ENCODE results near the gene ADM2. TPM values are rescaled to one million over a fixed set of nuclear protein-coding genes. Genes with fewer than 3 reads are reported as not detected.

The ADM2 gene
- total RNA-seq, 1 experiment from 2014 or later: 4.2 TPM

DNA sequence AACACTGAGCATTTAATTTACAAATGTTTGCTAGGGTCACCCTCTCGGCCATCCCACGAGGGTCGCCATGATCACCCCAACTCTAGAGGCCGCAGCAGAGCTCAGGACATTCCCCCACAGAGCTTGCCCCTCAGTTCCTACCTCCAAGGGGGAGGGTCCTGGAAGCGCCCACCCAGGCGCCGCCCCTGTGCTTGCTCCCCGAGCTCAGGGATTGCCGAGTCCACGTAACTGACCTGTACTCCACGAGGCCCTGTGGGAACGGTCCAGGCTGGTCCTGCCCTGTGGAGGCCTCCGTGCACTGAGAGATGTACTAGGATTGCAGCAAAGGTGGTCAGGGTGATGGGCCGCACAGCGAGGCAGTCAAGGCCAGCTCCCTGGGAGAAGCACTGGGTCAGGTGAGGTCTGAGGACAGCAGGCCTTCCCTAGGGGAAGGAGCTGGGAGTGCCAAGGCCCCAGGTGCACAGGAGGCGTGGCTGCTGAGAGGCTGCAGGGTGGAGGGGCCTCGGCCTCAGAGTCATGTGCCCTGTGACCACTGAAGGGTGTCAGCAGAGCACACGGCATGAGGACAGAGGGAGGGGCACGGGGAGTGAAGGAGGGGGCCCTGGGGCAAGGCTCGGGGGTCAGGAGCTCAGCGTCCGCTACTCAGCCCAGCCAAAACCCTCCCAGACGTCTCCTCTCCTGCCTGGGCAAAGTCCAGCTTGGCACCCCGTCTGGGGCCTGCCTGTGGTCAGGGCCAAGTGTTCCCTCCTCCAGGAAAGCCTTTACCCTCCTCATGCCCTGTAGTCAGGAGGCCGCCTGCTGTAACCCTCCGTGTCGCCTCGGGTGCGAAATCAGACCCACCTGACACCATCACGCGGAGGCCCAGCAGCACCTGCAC is 2.9 kb downstream of the ADM2 start:
- no peak for DNase-seq (ENCODE audit: low spot score)

DNA sequence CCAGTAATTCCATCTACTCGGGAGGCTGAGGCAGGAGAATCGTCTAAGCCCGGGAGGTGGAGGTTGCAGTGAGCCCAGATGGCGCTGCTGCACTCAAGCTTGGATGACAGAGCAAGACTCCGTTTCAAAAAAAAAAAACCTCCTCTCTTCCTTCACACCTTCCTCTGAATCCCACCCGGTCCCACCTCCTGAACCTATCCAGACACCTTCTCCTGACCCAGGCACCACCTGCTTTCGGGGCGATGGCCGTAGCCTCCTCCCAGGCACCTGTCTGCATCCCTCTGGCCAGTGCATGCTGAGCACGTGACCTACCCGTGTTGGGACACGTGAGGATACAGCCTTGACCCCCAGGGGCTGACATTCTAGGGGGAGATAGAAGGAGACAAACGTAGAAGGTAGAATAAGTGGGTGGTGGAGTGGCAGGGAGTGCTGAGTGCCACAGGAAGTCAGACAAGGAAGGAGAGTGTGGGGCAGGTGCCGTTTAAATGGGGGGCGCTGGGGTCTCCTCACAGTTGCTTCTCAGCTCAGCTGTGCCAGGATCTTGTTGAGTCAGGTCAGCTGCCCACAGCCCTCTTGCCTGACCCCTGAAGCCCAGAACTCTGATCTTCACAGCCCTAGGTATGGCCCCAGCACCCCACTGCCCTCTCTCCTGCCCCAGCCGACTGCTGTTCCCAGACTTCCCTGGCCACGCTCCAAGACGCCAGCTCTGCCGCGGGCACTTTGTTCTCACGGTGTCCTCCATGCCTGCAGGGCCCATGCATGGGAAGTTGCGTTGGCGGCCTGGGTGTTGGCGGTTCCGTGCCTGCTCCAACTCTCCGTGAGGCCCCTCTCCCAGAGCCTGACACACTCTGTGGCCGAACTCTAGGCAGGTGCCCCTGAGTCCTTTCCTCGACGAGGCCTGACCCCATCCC is 4.1 kb downstream of the ADM2 start:
- peak; percentile 59 for DNase-seq (ENCODE audit: low spot score)

GRCh38 chr22:50486561-50487289 is 5.4 kb downstream of the ADM2 start, which contains the start of gene MIOX:
MIOX (plus strand) TSS chr22:50486859; CDS start chr22:50486898, 39 bp downstream.
- DNase-seq (ENCODE audit: low spot score): no peak

GRCh38 chr22:50487290-50488005 is 6.1 kb downstream of the ADM2 start:
- DNase-seq (ENCODE audit: low spot score): no peak

DNA sequence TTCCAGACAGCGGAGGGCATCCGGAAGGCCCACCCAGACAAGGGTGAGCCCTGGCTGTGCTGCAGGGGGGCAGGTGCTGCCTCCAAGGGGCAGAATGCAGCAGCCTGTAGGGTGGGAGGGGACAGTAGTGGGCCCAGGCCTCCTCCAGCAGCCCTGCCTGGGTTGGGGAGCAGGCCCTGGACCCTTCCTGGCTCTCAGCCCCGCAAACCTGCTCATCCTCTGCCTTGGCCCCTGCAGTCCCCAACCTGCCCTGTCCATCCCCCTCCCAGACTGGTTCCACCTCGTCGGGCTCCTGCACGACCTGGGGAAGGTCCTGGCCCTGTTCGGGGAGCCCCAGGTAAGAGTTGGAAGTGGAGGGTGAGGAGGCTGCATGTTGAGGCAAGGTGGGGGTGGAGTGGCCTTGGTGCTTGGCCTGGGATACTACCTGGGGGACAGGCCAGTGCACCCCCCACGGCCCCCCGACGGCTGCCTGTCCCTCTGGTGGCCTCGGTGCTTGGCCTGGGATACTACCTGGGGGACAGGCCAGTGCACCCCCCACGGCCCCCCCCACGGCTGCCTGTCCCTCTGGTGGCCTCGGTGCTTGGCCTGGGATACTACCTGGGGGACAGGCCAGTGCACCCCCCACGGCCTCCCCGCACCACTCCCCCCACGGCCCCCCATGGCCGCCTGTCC is 6.8 kb downstream of the ADM2 start:
- no peak for DNase-seq (ENCODE audit: low spot score)

DNA sequence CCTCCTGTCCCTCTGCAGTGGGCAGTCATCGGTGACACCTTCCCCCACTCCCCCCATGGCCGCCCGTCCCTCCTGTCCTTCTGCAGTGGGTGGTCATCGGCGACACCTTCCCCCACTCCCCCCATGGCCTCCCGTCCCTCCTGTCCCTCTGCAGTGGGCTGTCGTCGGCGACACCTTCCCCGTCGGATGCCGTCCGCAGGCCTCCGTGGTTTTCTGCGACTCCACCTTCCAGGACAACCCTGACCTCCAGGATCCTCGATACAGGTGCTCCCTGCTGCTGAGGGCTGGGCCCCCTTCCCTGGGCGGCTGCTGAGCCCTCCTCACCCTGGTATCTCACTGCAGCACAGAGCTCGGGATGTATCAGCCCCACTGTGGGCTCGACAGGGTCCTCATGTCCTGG is 7.5 kb downstream of the ADM2 start:
- DNase-seq (ENCODE audit: low spot score): no peak

DNA sequence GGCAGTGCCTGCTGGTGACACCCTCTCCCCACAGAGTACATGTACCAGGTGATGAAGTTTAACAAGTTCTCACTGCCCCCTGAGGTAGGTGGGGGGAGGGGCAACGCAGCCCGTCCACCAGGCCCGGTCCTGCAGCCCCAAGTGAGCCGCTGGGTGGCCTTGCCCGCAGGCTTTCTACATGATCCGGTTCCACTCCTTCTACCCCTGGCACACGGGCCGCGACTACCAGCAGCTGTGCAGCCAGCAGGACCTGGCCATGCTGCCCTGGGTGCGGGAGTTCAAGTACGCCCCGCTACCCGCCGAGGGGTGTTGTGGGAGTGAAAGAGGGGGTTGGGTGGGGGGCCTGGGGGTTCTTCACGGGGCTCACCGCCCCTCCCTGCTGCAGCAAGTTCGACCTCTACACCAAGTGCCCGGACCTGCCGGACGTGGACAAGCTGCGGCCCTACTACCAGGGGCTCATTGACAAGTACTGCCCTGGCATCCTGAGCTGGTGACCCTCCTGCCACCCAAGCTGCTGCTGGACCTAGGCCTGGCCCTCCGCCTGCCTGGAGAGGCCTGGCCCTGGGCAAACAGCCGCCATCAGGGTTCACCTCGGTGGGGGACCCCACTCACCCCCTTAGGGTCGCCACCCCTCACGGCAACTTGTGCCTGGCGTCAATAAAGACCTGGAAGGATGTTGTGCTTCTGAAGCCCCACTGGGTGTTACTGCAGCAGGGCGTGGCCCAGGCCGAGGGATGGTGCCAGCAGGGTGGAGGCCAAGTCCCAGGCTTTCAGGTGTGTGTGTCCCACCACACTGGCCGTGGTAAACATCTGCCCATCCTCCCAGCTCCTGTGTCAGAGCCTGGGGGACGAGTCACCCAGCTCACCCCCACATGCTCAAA is 8.3 kb downstream of the ADM2 start:
- no peak for DNase-seq (ENCODE audit: low spot score)

- no peak for DNase-seq (ENCODE audit: low spot score)
Measured at GRCh38 chr22:50490531-50491308, 9.4 kb downstream of the ADM2 start.

GRCh38 chr22:50497093-50497492 is 15.8 kb downstream of the ADM2 start:
- no peak for DNase-seq (ENCODE audit: low spot score)

DNA sequence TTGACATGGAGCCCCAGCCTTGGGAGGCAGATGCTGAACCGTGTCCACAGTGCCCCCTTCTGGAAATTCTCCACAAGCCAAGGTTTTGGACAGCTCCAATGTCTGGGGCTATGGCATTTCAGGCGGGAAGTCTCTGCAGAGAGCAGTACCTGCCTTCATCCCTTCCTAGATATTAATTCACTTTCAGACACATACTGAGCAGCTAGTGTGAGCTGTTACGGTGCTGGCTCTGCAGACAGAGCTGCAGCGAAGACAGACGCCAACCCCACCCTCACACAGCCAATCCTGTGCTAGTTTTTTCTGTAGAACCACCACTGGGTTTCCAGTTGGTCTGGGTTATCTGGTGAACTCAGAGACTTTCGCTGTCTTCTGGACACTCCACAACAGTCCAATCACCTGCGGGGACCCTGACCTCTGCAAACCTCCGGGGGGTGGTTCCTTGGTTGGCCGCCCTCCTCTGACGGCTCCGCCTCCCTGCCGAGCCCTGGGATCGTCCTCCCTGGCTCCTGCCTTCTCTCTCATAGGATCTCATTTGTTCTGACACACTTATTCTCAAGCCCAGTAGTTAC is 17.1 kb downstream of the ADM2 start:
- DNase-seq (ENCODE audit: low spot score): peak; percentile 77

GRCh38 chr22:50500452-50500851 is 19.1 kb downstream of the ADM2 start:
- no peak for DNase-seq (ENCODE audit: low spot score)

DNA sequence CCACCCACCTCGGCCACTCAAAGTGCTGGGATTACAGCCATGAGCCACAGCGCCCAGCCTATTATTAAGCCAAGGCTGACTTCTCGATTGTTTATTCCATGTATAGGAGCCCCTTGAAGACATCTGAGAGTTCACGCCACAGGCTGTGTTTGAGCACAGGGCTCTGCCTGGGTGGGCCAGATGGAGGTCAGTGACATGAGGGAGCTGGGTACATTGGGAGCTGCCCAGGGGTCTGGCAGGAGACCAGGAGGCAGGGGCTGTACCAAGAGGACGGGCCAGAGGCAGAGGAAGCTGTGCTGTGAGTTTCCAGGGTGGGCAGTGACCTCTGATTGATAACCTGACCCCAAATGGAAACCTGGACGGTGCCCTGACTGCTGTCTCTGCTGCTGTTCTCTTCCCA is 20.8 kb downstream of the ADM2 start:
- no peak for DNase-seq (ENCODE audit: low spot score)

GRCh38 chr22:50502628-50503474 is 21.5 kb downstream of the ADM2 start:
- DNase-seq (ENCODE audit: low spot score): no peak

GRCh38 chr22:50503475-50504145 is 22.3 kb downstream of the ADM2 start:
- no peak for DNase-seq (ENCODE audit: low spot score)

DNA sequence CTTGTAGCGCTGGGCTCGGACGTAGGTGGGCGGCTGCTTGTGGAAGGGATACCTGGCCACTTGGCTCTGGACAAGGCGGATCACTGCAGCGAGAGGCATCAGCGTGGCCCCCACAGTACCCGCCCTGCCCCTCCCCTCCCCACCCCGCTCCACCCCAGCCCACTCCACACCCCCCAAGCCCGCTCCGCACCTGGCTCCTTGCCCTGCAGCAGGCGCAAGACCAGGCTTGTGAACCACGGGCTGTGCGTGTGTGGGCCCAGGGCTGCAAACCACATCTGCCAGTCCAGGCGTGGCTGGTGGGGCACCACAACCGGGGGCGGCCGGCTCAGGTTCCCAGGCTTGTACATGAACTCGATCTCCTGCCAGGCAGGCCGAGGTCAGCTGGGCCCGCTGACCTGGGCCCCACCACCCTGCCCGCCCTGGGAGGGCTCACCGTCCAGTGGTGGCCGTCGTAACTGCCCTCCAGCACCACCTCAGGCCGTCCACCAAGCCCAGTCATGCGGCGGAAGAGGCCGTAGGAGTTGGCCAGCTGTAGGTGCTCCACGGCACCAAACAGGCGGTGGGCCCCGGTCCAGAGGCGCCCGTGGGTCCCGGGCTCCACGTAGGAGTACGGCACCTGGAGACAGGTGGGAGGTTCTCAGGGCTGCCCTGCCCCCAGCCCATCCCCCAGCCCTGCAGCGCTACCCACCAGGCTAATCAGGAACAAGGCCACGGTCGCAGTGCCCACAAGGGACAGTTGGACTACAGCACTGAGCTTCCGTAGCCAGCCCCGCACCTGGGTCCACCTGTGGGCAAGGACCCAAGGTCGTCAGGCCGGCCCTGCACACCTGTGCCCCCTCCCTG is 23.2 kb downstream of the ADM2 start:
- DNase-seq (ENCODE audit: low spot score): no peak

DNA sequence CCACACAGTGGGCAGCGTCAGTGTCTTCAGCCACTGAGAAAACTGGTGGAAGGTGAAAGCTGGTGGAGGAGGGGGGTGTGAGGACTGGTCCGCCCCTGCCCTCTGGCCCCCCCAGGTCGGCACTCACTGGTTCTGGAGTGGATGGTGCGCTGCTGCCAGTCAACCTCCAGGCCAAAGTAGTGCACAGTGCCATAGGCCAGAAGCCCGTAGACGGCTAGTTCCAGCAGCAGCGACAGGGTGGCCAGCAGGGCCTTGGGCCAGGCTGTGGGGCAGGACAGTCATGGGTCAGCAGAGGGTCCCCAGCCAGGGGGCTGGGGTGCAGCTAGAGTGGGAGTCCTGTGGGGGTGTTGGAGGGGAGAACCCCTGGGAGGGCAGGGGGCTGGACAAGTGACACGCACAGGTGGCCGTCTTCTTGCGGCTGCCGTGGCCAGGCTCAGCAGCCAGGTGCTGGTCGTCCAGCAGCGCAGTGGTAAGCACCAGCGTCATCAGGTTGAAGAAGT is 24.0 kb downstream of the ADM2 start:
- DNase-seq (ENCODE audit: low spot score): no peak

All from HT-29 (cell line).